WTC11 (cell line): ENCODE measurements around the gene KRT6B. TPM values are rescaled to one million over a fixed set of nuclear protein-coding genes. Genes with fewer than 3 reads are reported as not detected.
"Not testable (repeated sequence)": the region's sequence is repeated elsewhere in the genome, so short reads cannot be mapped to it uniquely, and the experiment has no call there.

Experiments
- ATAC-seq: fragments of 200-7000 bp; cut with Tn5 transposase; 2 replicates; pipeline ENCODE4 v1.10.0; 2021; ENCODE audit warnings: mild to moderate bottlenecking, moderate library complexity
- CTCF ChIA-PET: fragments of 300-600 bp; sonication (Branson Sonifier 250); formaldehyde crosslinking; loops from one replicate; lab custom pipeline; 2021; ENCODE audit warnings: antibody characterized with exemption; lab: Charles Lee
- POLR2A ChIA-PET: fragments of 350-600 bp; sonication (Branson Sonifier 250); formaldehyde crosslinking; loops from one replicate; lab custom pipeline; 2021; ENCODE audit warnings: antibody characterized with exemption; lab: Charles Lee
- DNase-seq: peaks from one replicate; pipeline ENCODE4 v3.0.0; 2021; ENCODE audit warnings: low spot score
- H3K27ac Mint-ChIP-seq: 2 replicates; pipeline ENCODE4 v1.8.0; 2021; ENCODE audit warnings: mixed read lengths
- H3K27me3 Mint-ChIP-seq: 2 replicates; pipeline ENCODE4 v1.8.0; 2021; ENCODE audit warnings: low read depth, mild to moderate bottlenecking, moderate library complexity, mixed read lengths
- H3K36me3 Mint-ChIP-seq: 2 replicates; pipeline ENCODE4 v1.8.0; 2021; ENCODE audit warnings: mixed read lengths
- H3K4me1 Mint-ChIP-seq: 2 replicates; pipeline ENCODE4 v1.8.0; 2022; ENCODE audit warnings: mixed read lengths
- H3K4me3 Mint-ChIP-seq: 2 replicates; pipeline ENCODE4 v1.8.0; 2021; ENCODE audit warnings: mild to moderate bottlenecking, moderate library complexity, mixed read lengths
- H3K9me3 Mint-ChIP-seq: 2 replicates; pipeline ENCODE4 v1.8.0; 2021; ENCODE audit warnings: mixed read lengths
- ARID4B ChIP-seq: sonication (generic); formaldehyde crosslinking; IDR thresholded peaks from 2 replicates; pipeline ENCODE4 v1.8.0; 2023; ENCODE audit warnings: missing genetic modification reagents, mild to moderate bottlenecking, borderline replicate concordance
- CBFB ChIP-seq: sonication (generic); formaldehyde crosslinking; IDR thresholded peaks from 2 replicates; pipeline ENCODE4 v1.8.1; 2022; ENCODE audit warnings: mild to moderate bottlenecking, low read depth, missing genetic modification reagents
- FOXK1 ChIP-seq: sonication (generic); formaldehyde crosslinking; IDR thresholded peaks from 2 replicates; pipeline ENCODE4 v1.8.0; 2022; ENCODE audit warnings: mild to moderate bottlenecking, moderate library complexity, missing genetic modification reagents
- NFE2L1 ChIP-seq: sonication (generic); formaldehyde crosslinking; IDR thresholded peaks from 2 replicates; pipeline ENCODE4 v1.8.1; 2023; ENCODE audit warnings: missing genetic modification reagents
- ZNF281 ChIP-seq: sonication (generic); formaldehyde crosslinking; IDR thresholded peaks from 2 replicates; pipeline ENCODE4 v1.8.0; 2023; ENCODE audit warnings: mild to moderate bottlenecking, missing genetic modification reagents
- ZNF416 ChIP-seq: fragments of 250-450 bp; sonication (Bioruptor Pico); IDR thresholded peaks from 2 replicates; pipeline ENCODE4 v1.9.0; 2021; ENCODE audit warnings: mild to moderate bottlenecking, inconsistent platforms
- total RNA-seq: library from RNA; stranded (reverse); gene quantifications from 3 replicates; pipeline ENCODE4 v1.2.3, GENCODE V29; 2021
- TF ChIP-seq, protein P1 (sequence below): fragments of 250-450 bp; sonication (Bioruptor Pico); IDR thresholded peaks from 2 replicates; pipeline ENCODE4 v1.8.0; 2021; ENCODE audit warnings: mild to moderate bottlenecking
- TF ChIP-seq, protein P2 (sequence below): fragments of 250-450 bp; sonication (Bioruptor Pico); IDR thresholded peaks from 2 replicates; pipeline ENCODE4 v1.9.0; 2021; ENCODE audit warnings: mild to moderate bottlenecking

Gene KRT6B
- total RNA-seq, 1 experiment from 2014 or later, result not detected

- TF ChIP-seq ZNF281, result no peak
- no peak for TF ChIP-seq FOXK1 (CRISPR knock-in tag)
- TF ChIP-seq CBFB, result no peak
- TF ChIP-seq, all 79 proteins: peak for 0
Measured at GRCh38 chr12:52494100-52494499, 42.2 kb upstream of the KRT6B start (continued).

GRCh38 chr12:52493172-52493571 is 41.2 kb upstream of the KRT6B start, which contains the start of gene KRT6A:
Gene KRT6A (minus strand): TSS chr12:52493257. CDS start chr12:52493188, 69 bp downstream.
- Mint-ChIP-seq H3K27me3 (peaks cover 6% of the 10 kb centered on the region; the same call in 1 of the 2 replicates), H3K4me3 (no peak within 1 kb of the TSS), H3K36me3 (0 out of 2 replicates have a peak, but pooled peaks cover 3% of the 10 kb centered on the region), H3K4me1 (peaks cover 27% of the 10 kb centered on the region), H3K27ac (no peak within 1 kb of the TSS), H3K9me3 (peaks cover 29% of the 10 kb centered on the region)
- ATAC-seq (no peak), DNase-seq (no peak)
- CTCF ChIA-PET, result interaction anchor here (1.4 kb wide), 1 partner anchor 97 kb away, joined by 4 read pairs; no protein-coding TSS in a partner anchor
- TF ChIP-seq CBFB (no peak), NFE2L1 (CRISPR knock-in tag) (no peak), ZNF416 (CRISPR knock-in tag) (no peak), ARID4B (CRISPR knock-in tag) (no peak), ZNF281 (no peak)
- TF ChIP-seq, protein P1, sequence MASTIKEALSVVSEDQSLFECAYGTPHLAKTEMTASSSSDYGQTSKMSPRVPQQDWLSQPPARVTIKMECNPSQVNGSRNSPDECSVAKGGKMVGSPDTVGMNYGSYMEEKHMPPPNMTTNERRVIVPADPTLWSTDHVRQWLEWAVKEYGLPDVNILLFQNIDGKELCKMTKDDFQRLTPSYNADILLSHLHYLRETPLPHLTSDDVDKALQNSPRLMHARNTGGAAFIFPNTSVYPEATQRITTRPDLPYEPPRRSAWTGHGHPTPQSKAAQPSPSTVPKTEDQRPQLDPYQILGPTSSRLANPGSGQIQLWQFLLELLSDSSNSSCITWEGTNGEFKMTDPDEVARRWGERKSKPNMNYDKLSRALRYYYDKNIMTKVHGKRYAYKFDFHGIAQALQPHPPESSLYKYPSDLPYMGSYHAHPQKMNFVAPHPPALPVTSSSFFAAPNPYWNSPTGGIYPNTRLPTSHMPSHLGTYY (CRISPR knock-in tag), result no peak
- TF ChIP-seq, protein P2, sequence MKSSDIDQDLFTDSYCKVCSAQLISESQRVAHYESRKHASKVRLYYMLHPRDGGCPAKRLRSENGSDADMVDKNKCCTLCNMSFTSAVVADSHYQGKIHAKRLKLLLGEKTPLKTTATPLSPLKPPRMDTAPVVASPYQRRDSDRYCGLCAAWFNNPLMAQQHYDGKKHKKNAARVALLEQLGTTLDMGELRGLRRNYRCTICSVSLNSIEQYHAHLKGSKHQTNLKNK (CRISPR knock-in tag), result no peak
- POLR2A ChIA-PET, result no interaction called here

GRCh38 chr12:52492405-52492804 is 40.5 kb upstream of the KRT6B start:
- peaks cover 27% of the 10 kb centered on the region for H3K4me1 Mint-ChIP-seq
- H3K36me3 Mint-ChIP-seq, H3K27me3 Mint-ChIP-seq, H3K4me3 Mint-ChIP-seq, CTCF ChIA-PET, H3K27ac Mint-ChIP-seq, DNase-seq, ATAC-seq, POLR2A ChIA-PET: not testable (repeated sequence)
- H3K9me3 Mint-ChIP-seq, result peaks cover 29% of the 10 kb centered on the region

GRCh38 chr12:52491495-52491894 is 39.5 kb upstream of the KRT6B start:
- H3K4me3 Mint-ChIP-seq, ATAC-seq, CTCF ChIA-PET, H3K27ac Mint-ChIP-seq, H3K36me3 Mint-ChIP-seq, H3K27me3 Mint-ChIP-seq, POLR2A ChIA-PET, DNase-seq: not testable (repeated sequence)
- Mint-ChIP-seq H3K9me3 (peaks cover 29% of the 10 kb centered on the region), H3K4me1 (peaks cover 19% of the 10 kb centered on the region)
